ENCODE results near the gene FAR2.

GRCh38 chr12:29264424-29264823, 115.3 kb downstream of the FAR2 start:
- no peak for TF ChIP-seq POLR2A (IDR thresholded peaks at IDR 0.05)
- no peak for TF ChIP-seq CTCF (IDR thresholded peaks at IDR 0.05)
